Endothelial cell of umbilical vein (primary cell): ENCODE data around the gene TRPC4AP.

Source experiments
- EZH2 ChIP-seq: IDR thresholded peaks from 2 replicates; pipeline ENCODE4 v1.6.1; 2012; ENCODE audit warnings: borderline replicate concordance, low read depth, mild to moderate bottlenecking, moderate library complexity, low read length, inconsistent platforms; ENCODE audit not compliant: severe bottlenecking
- FOS ChIP-seq: IDR thresholded peaks from 2 replicates; pipeline ENCODE4 v1.6.1; 2011; ENCODE audit warnings: mild to moderate bottlenecking, low read length, moderate library complexity, borderline replicate concordance; ENCODE audit not compliant: insufficient read depth
- GATA2 ChIP-seq: IDR thresholded peaks from 2 replicates; pipeline ENCODE4 v1.7.0; 2011; ENCODE audit warnings: low read depth, mild to moderate bottlenecking, moderate library complexity, mixed read lengths, low read length; ENCODE audit not compliant: insufficient read length, insufficient read depth
- JUN ChIP-seq: IDR thresholded peaks from 2 replicates; pipeline ENCODE4 v1.6.1; 2011; ENCODE audit warnings: borderline replicate concordance, low read depth; ENCODE audit not compliant: insufficient read length, insufficient read depth
- MYC ChIP-seq: IDR thresholded peaks from one replicate; pipeline ENCODE4 v1.6.1; 2011; ENCODE audit warnings: mild to moderate bottlenecking, low read depth, low read length
- POLR2A ChIP-seq: IDR thresholded peaks from 2 replicates; pipeline ENCODE4 v1.6.1; 2012; ENCODE audit warnings: low read depth, mild to moderate bottlenecking, control low read depth, low read length
- POLR2AphosphoS5 ChIP-seq: IDR thresholded peaks from 2 replicates; pipeline ENCODE4 v1.6.1; 2012; ENCODE audit warnings: low read depth, mild to moderate bottlenecking, control low read depth, low read length, moderate library complexity; ENCODE audit not compliant: insufficient read depth
- TF ChIP-seq, protein P1 (sequence below), 2 donors: IDR thresholded peaks; 1 replicate in 1 of 2; 2 replicates in 1 of 2; pipeline ENCODE4 v1.5.1; 2011; ENCODE audit warnings: low read length in 2 of 2, mild to moderate bottlenecking in 2 of 2, moderate library complexity in 2 of 2, control low read depth in 1 of 2, inconsistent platforms in 1 of 2, low read depth in 1 of 2; ENCODE audit not compliant: insufficient read depth in 1 of 2; ENCODE audit errors: extremely low read depth in 1 of 2
- TF ChIP-seq, protein P2 (sequence below): IDR thresholded peaks from 2 replicates; pipeline ENCODE4 v1.6.1; 2011; ENCODE audit not compliant: insufficient read depth, insufficient read length

DNA sequence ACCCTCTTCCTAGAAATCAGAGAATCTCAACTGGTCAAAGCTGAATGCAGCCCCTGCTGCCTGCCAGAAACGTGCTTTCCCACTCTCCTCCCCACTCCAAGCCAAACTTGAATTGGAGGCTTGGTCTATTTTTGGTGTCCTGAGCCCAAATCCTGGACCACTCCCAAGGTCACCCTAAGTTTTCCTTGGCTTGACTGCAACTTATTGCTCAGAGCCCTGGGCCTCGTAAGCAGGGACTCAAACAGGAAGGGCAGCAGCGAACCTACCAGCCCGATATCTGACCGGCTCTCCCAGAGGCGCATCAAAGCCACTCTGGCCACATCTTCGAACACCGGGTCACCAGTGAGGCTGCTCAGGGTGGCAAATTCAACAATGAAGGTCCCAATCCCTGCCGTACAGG, 41.9 kb upstream of the TRPC4AP start:
- TF ChIP-seq, protein P1, sequence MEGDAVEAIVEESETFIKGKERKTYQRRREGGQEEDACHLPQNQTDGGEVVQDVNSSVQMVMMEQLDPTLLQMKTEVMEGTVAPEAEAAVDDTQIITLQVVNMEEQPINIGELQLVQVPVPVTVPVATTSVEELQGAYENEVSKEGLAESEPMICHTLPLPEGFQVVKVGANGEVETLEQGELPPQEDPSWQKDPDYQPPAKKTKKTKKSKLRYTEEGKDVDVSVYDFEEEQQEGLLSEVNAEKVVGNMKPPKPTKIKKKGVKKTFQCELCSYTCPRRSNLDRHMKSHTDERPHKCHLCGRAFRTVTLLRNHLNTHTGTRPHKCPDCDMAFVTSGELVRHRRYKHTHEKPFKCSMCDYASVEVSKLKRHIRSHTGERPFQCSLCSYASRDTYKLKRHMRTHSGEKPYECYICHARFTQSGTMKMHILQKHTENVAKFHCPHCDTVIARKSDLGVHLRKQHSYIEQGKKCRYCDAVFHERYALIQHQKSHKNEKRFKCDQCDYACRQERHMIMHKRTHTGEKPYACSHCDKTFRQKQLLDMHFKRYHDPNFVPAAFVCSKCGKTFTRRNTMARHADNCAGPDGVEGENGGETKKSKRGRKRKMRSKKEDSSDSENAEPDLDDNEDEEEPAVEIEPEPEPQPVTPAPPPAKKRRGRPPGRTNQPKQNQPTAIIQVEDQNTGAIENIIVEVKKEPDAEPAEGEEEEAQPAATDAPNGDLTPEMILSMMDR (IDR thresholded peaks at IDR 0.05; ENCODE audit: extremely low read depth in 1 of 2, insufficient read depth in 1 of 2, low read depth in 1 of 2, low read length in 2 of 2), result no peak
- TF ChIP-seq, protein P2, sequence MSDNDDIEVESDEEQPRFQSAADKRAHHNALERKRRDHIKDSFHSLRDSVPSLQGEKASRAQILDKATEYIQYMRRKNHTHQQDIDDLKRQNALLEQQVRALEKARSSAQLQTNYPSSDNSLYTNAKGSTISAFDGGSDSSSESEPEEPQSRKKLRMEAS, result no peak
- no peak for TF ChIP-seq POLR2A
- no peak for TF ChIP-seq POLR2AphosphoS5
- TF ChIP-seq FOS, result no peak
- no peak for TF ChIP-seq MYC
- TF ChIP-seq JUN, result no peak
- TF ChIP-seq EZH2, result no peak
- TF ChIP-seq GATA2, result no peak
